ENCODE results near the gene ZSWIM9. TPM values are rescaled to one million over a fixed set of nuclear protein-coding genes. Genes with fewer than 3 reads are reported as not detected.

Gene ZSWIM9
- total RNA-seq, 4 donors from 2014 or later = 0.59 to 13.2 (median 4.2) TPM

DNA sequence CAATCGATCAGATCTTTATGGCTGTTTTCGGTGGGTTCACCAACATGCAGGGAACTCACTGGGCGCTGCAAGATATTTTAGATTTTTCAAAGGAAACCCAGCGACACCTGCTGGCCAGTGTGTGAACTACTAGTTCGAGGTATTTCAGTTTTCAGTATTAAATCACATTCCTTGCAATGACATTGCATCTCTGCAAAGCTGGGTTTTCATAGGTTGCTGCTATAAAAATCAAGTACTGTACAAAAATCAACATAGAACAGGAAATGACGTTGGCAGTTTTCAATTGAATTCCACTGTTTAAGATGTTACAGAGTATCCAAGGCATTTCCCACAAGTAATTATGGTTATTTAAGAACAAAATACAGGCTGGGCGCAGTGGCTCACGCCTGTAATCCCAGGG, 17.9 kb upstream of the ZSWIM9 start:
- Histone ChIP-seq H3K9me3 (no peaks in the 10 kb centered on the region), H3K27ac (no peak overlapping the region), H3K4me1 (no peaks in the 10 kb centered on the region), H3K27me3 (no peaks in the 10 kb centered on the region), H3K4me3 (no peak overlapping the region), H3K36me3 (no peaks in the 10 kb centered on the region)
- DNase-seq = peak; percentile 68 to 72
- no peak for TF ChIP-seq POLR2A (IDR thresholded peaks at IDR 0.05)
- TF ChIP-seq, protein P1, sequence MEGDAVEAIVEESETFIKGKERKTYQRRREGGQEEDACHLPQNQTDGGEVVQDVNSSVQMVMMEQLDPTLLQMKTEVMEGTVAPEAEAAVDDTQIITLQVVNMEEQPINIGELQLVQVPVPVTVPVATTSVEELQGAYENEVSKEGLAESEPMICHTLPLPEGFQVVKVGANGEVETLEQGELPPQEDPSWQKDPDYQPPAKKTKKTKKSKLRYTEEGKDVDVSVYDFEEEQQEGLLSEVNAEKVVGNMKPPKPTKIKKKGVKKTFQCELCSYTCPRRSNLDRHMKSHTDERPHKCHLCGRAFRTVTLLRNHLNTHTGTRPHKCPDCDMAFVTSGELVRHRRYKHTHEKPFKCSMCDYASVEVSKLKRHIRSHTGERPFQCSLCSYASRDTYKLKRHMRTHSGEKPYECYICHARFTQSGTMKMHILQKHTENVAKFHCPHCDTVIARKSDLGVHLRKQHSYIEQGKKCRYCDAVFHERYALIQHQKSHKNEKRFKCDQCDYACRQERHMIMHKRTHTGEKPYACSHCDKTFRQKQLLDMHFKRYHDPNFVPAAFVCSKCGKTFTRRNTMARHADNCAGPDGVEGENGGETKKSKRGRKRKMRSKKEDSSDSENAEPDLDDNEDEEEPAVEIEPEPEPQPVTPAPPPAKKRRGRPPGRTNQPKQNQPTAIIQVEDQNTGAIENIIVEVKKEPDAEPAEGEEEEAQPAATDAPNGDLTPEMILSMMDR (IDR thresholded peaks at IDR 0.05) = peak; percentile 80 to 88 (median 82)
- intact Hi-C loops (cut with DNase I; ENCODE audit: low total_unique reads) = loop anchor here (5.0 kb wide), 1 partner anchor 45 kb away; no protein-coding TSS in a partner anchor

- no peak for DNase-seq
- H3K9me3 ChIP-seq = no peaks in the 10 kb centered on the region
- H3K4me1 ChIP-seq = no peaks in the 10 kb centered on the region
- H3K36me3 ChIP-seq = no peaks in the 10 kb centered on the region
- intact Hi-C loops (cut with DNase I; ENCODE audit: low total_unique reads) = loop anchor here (5.0 kb wide), 1 partner anchor 47 kb away; no protein-coding TSS in a partner anchor
- no peak for TF ChIP-seq POLR2A (IDR thresholded peaks at IDR 0.05)
- TF ChIP-seq, protein P1 (IDR thresholded peaks at IDR 0.05) = no peak
- no peak overlapping the region for H3K27ac ChIP-seq
- H3K4me3 ChIP-seq = no peak overlapping the region
- H3K27me3 ChIP-seq = no peaks in the 10 kb centered on the region
Observed at GRCh38 chr19:48154003-48154402, 16.5 kb upstream of the ZSWIM9 start.

- no peaks in the 10 kb centered on the region for H3K9me3 ChIP-seq
- TF ChIP-seq, protein P1 (IDR thresholded peaks at IDR 0.05) = no peak
- no peak for TF ChIP-seq POLR2A (IDR thresholded peaks at IDR 0.05)
- intact Hi-C loops (cut with DNase I; ENCODE audit: low total_unique reads) = no loop called here
- no peaks in the 10 kb centered on the region for H3K4me1 ChIP-seq
- H3K36me3 ChIP-seq = no peaks in the 10 kb centered on the region
- no peak overlapping the region for H3K4me3 ChIP-seq
- no peak overlapping the region for H3K27ac ChIP-seq
- H3K27me3 ChIP-seq = no peaks in the 10 kb centered on the region
- no peak for DNase-seq
Observed at GRCh38 chr19:48158210-48158790, 12.2 kb upstream of the ZSWIM9 start.

- TF ChIP-seq, protein P1 (IDR thresholded peaks at IDR 0.05) = no peak
- no peak for TF ChIP-seq POLR2A (IDR thresholded peaks at IDR 0.05)
- H3K36me3 ChIP-seq = no peaks in the 10 kb centered on the region
- H3K27me3 ChIP-seq = no peaks in the 10 kb centered on the region
- no peak for DNase-seq
- H3K27ac ChIP-seq = no peak overlapping the region
- no peaks in the 10 kb centered on the region for H3K4me1 ChIP-seq
- H3K9me3 ChIP-seq = no peaks in the 10 kb centered on the region
- intact Hi-C loops (cut with DNase I; ENCODE audit: low total_unique reads) = no loop called here
- no peak overlapping the region for H3K4me3 ChIP-seq
Observed at GRCh38 chr19:48168689-48169088, 1.8 kb upstream of the ZSWIM9 start.

- Histone ChIP-seq H3K27ac (peak overlapping the region; percentile 94 to 95), H3K9me3 (no peaks in the 10 kb centered on the region), H3K4me1 (no peaks in the 10 kb centered on the region), H3K4me3 (peak overlapping the region; percentile 86 to 87), H3K36me3 (no peaks in the 10 kb centered on the region), H3K27me3 (no peaks in the 10 kb centered on the region)
- TF ChIP-seq POLR2A (IDR thresholded peaks at IDR 0.05) = no peak
- TF ChIP-seq, protein P1 (IDR thresholded peaks at IDR 0.05) = no peak
- intact Hi-C loops (cut with DNase I; ENCODE audit: low total_unique reads) = no loop called here
- DNase-seq = peak; percentile 68 to 71
Observed at GRCh38 chr19:48169578-48169938, 922 bp upstream of the ZSWIM9 start.
